ENCODE measurements around the gene C1QTNF8. TPM values are rescaled to one million over a fixed set of nuclear protein-coding genes. Genes with fewer than 3 reads are reported as not detected.

The C1QTNF8 gene
- total and polyA plus RNA-seq, 2 of the 8 experiments (the other 6 are each of a cell fraction or from before 2014, with no cell fraction given) = not detected

- no peak overlapping the region for H4K91ac ChIP-seq (replicated peaks; ENCODE audit: insufficient read length, low read length)
- peaks cover 0 to 7% (median 5%) of the 10 kb centered on the region in 4 experiments; a peak in 5 of 7 replicates for H3K27me3 ChIP-seq (replicated peaks in 1 of 4; ENCODE audit: control insufficient read depth in 3 of 4, extremely low read depth in 1 of 4, insufficient read depth in 3 of 4, low read length in 3 of 4)
- no peaks in the 10 kb centered on the region for H3K9me3 ChIP-seq (ENCODE audit: insufficient read depth in 2 of 2, low read depth in 1 of 2, low read length in 1 of 2)
- no peak overlapping the region for H3K27ac ChIP-seq (ENCODE audit: low read depth, low read length)
- H4K8ac ChIP-seq (ENCODE audit: extremely low read depth, insufficient read depth, low read length) = no peak overlapping the region
- DNase-seq (ENCODE audit: low read depth in 1 of 2, low spot score in 2 of 2) (no peak), FAIRE-seq (no peak)
- H3K14ac ChIP-seq (ENCODE audit: insufficient read length) = no peak overlapping the region
- no peak overlapping the region for H3K9ac ChIP-seq (replicated peaks in 1 of 4; ENCODE audit: extremely low read depth in 1 of 4, low read depth in 3 of 4, low read length in 3 of 4)
- H2BK120ac ChIP-seq (replicated peaks; ENCODE audit: low read depth, low read length) = no peak overlapping the region
- no peak for TF ChIP-seq EZH2 (IDR thresholded peaks at IDR 0.05; ENCODE audit: low read depth, low read length, severe bottlenecking)
- TF ChIP-seq HDAC6 (IDR thresholded peaks at IDR 0.05; ENCODE audit: low read depth, low read length) = no peak
- TF ChIP-seq CTBP2 (IDR thresholded peaks at IDR 0.05; ENCODE audit: borderline replicate concordance, insufficient read depth, insufficient read length, low read length) = no peak
- no peak for TF ChIP-seq POU5F1 (IDR thresholded peaks at IDR 0.05; ENCODE audit: low read depth, low read length)
- TF ChIP-seq EGR1 (IDR thresholded peaks at IDR 0.05; ENCODE audit: borderline replicate concordance, low read depth, low read length) = no peak
- no peaks in the 10 kb centered on the region for H3K79me1 ChIP-seq (ENCODE audit: low read depth, low read length)
- H3K79me2 ChIP-seq (ENCODE audit: control insufficient read depth in 1 of 2, insufficient read depth in 2 of 2, low read length in 2 of 2) = no peaks in the 10 kb centered on the region
- no peak overlapping the region for H3K56ac ChIP-seq (replicated peaks; ENCODE audit: insufficient read length, low read depth, low read length)
- H2BK15ac ChIP-seq (ENCODE audit: low read length) = no peak overlapping the region
- ChIA-PET POLR2A (ENCODE audit: partially characterized antibody) (no interaction called here), CTCF (ENCODE audit: partially characterized antibody) (interaction anchor here (1.8 kb wide), 1 partner anchor 10 kb away, joined by 6 read pairs; no protein-coding TSS in a partner anchor)
- H2AFZ ChIP-seq (ENCODE audit: low read length) = no peak overlapping the region
- H2BK20ac ChIP-seq (ENCODE audit: low read length) = no peak overlapping the region
- no peak overlapping the region for H3K4me3 ChIP-seq (ENCODE audit: extremely low read depth in 1 of 4, insufficient read depth in 2 of 4, low read depth in 3 of 4, low read length in 4 of 4)
- no peak overlapping the region for H3K4me2 ChIP-seq (ENCODE audit: insufficient read depth in 1 of 2, low read depth in 2 of 2, low read length in 2 of 2)
- no peaks in the 10 kb centered on the region for H3K36me3 ChIP-seq (ENCODE audit: control insufficient read depth in 2 of 4, insufficient read depth in 4 of 4, low read length in 3 of 4)
- H3K23ac ChIP-seq (ENCODE audit: insufficient read length) = no peak overlapping the region
- WGBS, 2 experiments (ENCODE audit: extremely low coverage in 1 of 2, insufficient coverage in 1 of 2, insufficient read length in 1 of 2, insufficient replicate concordance in 2 of 2, low coverage in 1 of 2, low lambda C conversion rate in 2 of 2, missing lambda C conversion rate in 1 of 2) = 91% methylated on average over 8 of the region's 16 CpGs; no CpG with 5 or more reads in 1 of the 2 experiments
- peaks cover 0 to 4% of the 10 kb centered on the region in 2 experiments for H4K20me1 ChIP-seq (replicated peaks in 1 of 2; ENCODE audit: control insufficient read depth in 1 of 2, insufficient read depth in 2 of 2, low read length in 2 of 2)
- peaks cover 0 to 3% (median 0%) of the 10 kb centered on the region in 4 experiments; a peak in 2 of 7 replicates for H3K4me1 ChIP-seq (replicated peaks in 1 of 4; ENCODE audit: control insufficient read depth in 3 of 4, insufficient read depth in 4 of 4, low read length in 3 of 4)
- H2BK12ac ChIP-seq (ENCODE audit: low read depth, low read length) = no peak overlapping the region
- H3K18ac ChIP-seq (ENCODE audit: extremely low read depth, low read length) = no peak overlapping the region
- H3K4ac ChIP-seq (replicated peaks; ENCODE audit: insufficient read length, low read depth, low read length) = no peak overlapping the region
- no peak overlapping the region for H4K5ac ChIP-seq (ENCODE audit: insufficient read length, low read depth, low read length)
- H3K23me2 ChIP-seq (ENCODE audit: low read depth, low read length) = no peaks in the 10 kb centered on the region; the same call in 1 of the 2 replicates
- no peak overlapping the region for H2BK5ac ChIP-seq (ENCODE audit: low read depth, low read length)
- no peak overlapping the region for H2AK5ac ChIP-seq (ENCODE audit: low read depth, low read length)
Observed at GRCh38 chr16:1113489-1113888, 17.4 kb upstream of the C1QTNF8 start.

Data from H1 (cell line).